ENCODE measurements around the gene LYRM1. TPM values are rescaled to one million over a fixed set of nuclear protein-coding genes. Genes with fewer than 3 reads are reported as not detected.

The LYRM1 gene
- total RNA-seq, 1 donor from 2014 or later, result 24.1 TPM

DNA sequence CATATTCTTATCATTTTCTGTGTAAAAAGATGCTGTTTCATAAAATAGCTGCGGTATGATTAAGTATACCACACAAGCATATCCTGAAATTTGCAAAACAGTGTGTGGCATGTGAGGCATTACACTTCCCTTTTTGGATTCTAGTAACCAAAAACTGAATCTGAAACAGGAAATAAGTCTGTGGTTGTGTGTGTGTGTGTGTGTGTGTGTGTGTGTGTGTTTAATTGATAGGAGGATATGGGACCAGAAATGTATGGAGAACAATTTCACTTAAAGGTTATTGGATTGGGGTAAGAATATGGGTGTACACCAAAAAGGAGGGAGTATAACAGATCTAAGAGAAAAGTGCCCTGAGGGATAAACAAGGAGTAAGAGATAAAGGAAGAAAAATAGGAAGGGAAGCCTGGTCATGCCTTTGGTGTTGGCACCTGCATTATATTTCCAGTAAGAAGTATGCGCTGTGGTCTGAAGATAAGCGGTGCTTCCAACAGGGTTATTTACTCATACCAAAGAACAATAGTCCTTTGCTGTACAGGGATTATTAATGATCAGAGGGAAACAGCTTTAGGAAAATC lies 4.0 kb downstream of the LYRM1 start:
- FAIRE-seq, result peak; percentile 64

GRCh38 chr16:20905576-20905975 lies 5.0 kb downstream of the LYRM1 start:
- peak overlapping the region; percentile 69 for H3K4me2 ChIP-seq (ENCODE audit: low read length)
- no peak overlapping the region for H3K4me3 Mint-ChIP-seq (ENCODE audit: unreplicated experiment)
- peak overlapping the region; percentile 42 for H3K9ac ChIP-seq (ENCODE audit: low read length)
- DNase-seq (ENCODE audit: low read depth) (no peak), FAIRE-seq (no peak)
- peaks cover 54% of the 10 kb centered on the region for H3K4me1 ChIP-seq (ENCODE audit: insufficient read depth, low read length)
- no peaks in the 10 kb centered on the region for H3K27me3 Mint-ChIP-seq (ENCODE audit: low read depth, unreplicated experiment)
- no peaks in the 10 kb centered on the region for H3K9me3 Mint-ChIP-seq (ENCODE audit: unreplicated experiment)
- TF ChIP-seq EZH2 (IDR thresholded peaks at IDR 0.05; ENCODE audit: insufficient read depth, low read length), result no peak
- TF ChIP-seq, protein P1, sequence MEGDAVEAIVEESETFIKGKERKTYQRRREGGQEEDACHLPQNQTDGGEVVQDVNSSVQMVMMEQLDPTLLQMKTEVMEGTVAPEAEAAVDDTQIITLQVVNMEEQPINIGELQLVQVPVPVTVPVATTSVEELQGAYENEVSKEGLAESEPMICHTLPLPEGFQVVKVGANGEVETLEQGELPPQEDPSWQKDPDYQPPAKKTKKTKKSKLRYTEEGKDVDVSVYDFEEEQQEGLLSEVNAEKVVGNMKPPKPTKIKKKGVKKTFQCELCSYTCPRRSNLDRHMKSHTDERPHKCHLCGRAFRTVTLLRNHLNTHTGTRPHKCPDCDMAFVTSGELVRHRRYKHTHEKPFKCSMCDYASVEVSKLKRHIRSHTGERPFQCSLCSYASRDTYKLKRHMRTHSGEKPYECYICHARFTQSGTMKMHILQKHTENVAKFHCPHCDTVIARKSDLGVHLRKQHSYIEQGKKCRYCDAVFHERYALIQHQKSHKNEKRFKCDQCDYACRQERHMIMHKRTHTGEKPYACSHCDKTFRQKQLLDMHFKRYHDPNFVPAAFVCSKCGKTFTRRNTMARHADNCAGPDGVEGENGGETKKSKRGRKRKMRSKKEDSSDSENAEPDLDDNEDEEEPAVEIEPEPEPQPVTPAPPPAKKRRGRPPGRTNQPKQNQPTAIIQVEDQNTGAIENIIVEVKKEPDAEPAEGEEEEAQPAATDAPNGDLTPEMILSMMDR (IDR thresholded peaks at IDR 0.05; ENCODE audit: insufficient read depth, low read depth, low read length), result no peak
- peaks cover 64% of the 10 kb centered on the region for H3K4me1 Mint-ChIP-seq (ENCODE audit: low read depth, unreplicated experiment)
- H3K36me3 ChIP-seq (ENCODE audit: insufficient read depth, low read length), result no peaks in the 10 kb centered on the region
- peaks cover 26% of the 10 kb centered on the region for H3K79me2 ChIP-seq (ENCODE audit: insufficient read depth, low read length)
- no peaks in the 10 kb centered on the region for H3K36me3 Mint-ChIP-seq (ENCODE audit: low read depth, unreplicated experiment)
- H3K4me3 ChIP-seq (ENCODE audit: insufficient read depth, low read depth, low read length), result peak overlapping the region; percentile 7
- peak overlapping the region; percentile 65 for H3K27ac ChIP-seq (ENCODE audit: low read depth, low read length)
- peak overlapping the region; percentile 91 for H3K27ac Mint-ChIP-seq (ENCODE audit: unreplicated experiment)
- H4K20me1 ChIP-seq (ENCODE audit: insufficient read depth, low read length), result no peaks in the 10 kb centered on the region
- H2AFZ ChIP-seq (ENCODE audit: low read depth, low read length), result no peak overlapping the region
- no peaks in the 10 kb centered on the region for H3K27me3 ChIP-seq (ENCODE audit: insufficient read depth, low read length)
- H3K9me3 ChIP-seq (ENCODE audit: insufficient read depth, low read depth, low read length), result no peaks in the 10 kb centered on the region

More for the DNA sequence above, 4.0 kb downstream of the LYRM1 start:
- Histone ChIP-seq H2AFZ (ENCODE audit: low read depth, low read length) (no peak overlapping the region), H3K36me3 (ENCODE audit: insufficient read depth, low read length) (no peaks in the 10 kb centered on the region), H3K4me1 (ENCODE audit: insufficient read depth, low read length) (peaks cover 50% of the 10 kb centered on the region), H3K4me2 (ENCODE audit: low read length) (peak overlapping the region; percentile 74), H3K9me3 (ENCODE audit: insufficient read depth, low read depth, low read length) (no peaks in the 10 kb centered on the region), H3K27me3 (ENCODE audit: insufficient read depth, low read length) (no peaks in the 10 kb centered on the region), H3K79me2 (ENCODE audit: insufficient read depth, low read length) (peaks cover 30% of the 10 kb centered on the region), H3K9ac (ENCODE audit: low read length) (peak overlapping the region; percentile 49), H3K27ac (ENCODE audit: low read depth, low read length) (peak overlapping the region; percentile 65), H3K4me3 (ENCODE audit: insufficient read depth, low read depth, low read length) (peak overlapping the region; percentile 22), H4K20me1 (ENCODE audit: insufficient read depth, low read length) (no peaks in the 10 kb centered on the region)
- DNase-seq (ENCODE audit: low read depth), result peak; percentile 98
- H3K27ac Mint-ChIP-seq (ENCODE audit: unreplicated experiment), result peak overlapping the region; percentile 71
- peaks cover 61% of the 10 kb centered on the region for H3K4me1 Mint-ChIP-seq (ENCODE audit: low read depth, unreplicated experiment)
- H3K9me3 Mint-ChIP-seq (ENCODE audit: unreplicated experiment), result no peaks in the 10 kb centered on the region
- no peaks in the 10 kb centered on the region for H3K27me3 Mint-ChIP-seq (ENCODE audit: low read depth, unreplicated experiment)
- TF ChIP-seq, protein P1 (IDR thresholded peaks at IDR 0.05; ENCODE audit: insufficient read depth, low read depth, low read length), result no peak
- TF ChIP-seq EZH2 (IDR thresholded peaks at IDR 0.05; ENCODE audit: insufficient read depth, low read length), result no peak
- H3K36me3 Mint-ChIP-seq (ENCODE audit: low read depth, unreplicated experiment), result no peaks in the 10 kb centered on the region
- H3K4me3 Mint-ChIP-seq (ENCODE audit: unreplicated experiment), result no peak overlapping the region
